Right renal pelvis (tissue), 4 donors: ENCODE measurements around the gene AIDA. TPM values are rescaled to one million over a fixed set of nuclear protein-coding genes. Genes with fewer than 3 reads are reported as not detected.
"Not testable (repeated sequence)": the region's sequence is repeated elsewhere in the genome, so short reads cannot be mapped to it uniquely, and the experiment has no call there.

Experiments used
- DNase-seq, 4 donors: peaks; one replicate each; pipeline ENCODE4 v3.0.0-alpha.2; 2013; ENCODE audit warnings: low read depth in 4 of 4, low spot score in 3 of 4, missing footprints in 1 of 4
- polyA plus RNA-seq, 4 donors: library from polyadenylated mRNA; unstranded; fragments of 120-200 nt; gene quantifications; one replicate each; pipeline ENCODE4 v1.2.1, GENCODE V29; 2013; ENCODE audit not compliant: insufficient read length in 4 of 4

The AIDA gene, protein sequence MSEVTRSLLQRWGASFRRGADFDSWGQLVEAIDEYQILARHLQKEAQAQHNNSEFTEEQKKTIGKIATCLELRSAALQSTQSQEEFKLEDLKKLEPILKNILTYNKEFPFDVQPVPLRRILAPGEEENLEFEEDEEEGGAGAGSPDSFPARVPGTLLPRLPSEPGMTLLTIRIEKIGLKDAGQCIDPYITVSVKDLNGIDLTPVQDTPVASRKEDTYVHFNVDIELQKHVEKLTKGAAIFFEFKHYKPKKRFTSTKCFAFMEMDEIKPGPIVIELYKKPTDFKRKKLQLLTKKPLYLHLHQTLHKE
- 10 to 100 TPM; 65.7 to 79.5 (median 77.6) TPM for polyA plus RNA-seq

DNA sequence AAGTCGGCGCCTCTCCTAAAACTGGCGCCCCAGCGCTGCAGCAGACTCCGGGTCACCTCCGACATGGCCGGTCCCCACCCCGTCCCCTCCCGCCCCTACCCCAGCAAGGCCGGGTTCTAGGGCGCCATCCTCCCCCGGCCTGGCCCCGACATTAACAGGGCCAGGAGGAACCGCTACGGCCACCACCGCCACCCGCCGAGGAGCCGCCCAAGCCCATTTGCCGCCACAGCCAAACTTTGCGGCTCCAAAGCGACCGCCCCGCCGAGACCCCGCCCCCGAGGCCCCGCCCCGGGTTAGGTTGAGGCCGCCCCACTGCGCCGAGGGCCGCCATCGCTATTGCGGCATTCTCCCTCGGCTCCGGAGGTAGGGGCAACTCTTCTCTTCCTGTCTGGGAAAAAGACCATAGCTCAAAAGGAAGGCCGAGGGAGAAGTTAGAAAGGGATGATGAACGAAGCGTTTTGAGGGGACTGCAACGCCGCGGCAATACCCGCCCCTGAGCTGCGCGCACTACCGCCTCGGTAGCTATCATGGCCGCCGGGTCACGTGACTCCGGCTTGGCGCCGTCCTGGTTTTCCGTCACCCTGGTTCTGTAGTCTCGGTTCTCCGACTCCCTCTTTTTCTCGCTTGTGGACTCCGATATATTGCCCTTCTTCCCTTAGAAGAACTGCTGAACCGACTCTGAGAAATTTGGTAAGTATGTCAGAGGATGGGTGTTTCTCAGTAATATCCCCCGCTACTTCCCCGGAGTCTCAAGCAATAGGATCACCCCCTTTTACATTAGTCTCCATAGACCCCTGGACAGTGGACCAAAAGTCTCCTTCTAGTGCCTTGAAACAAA lies at the start of gene AIDA, which contains the start of gene BROX:
Gene AIDA (minus strand): TSS at position 239 of the 838 bp plus-strand sequence. CDS start 174 bp downstream, at position 65.
Gene BROX (plus strand): TSS at position 312 of the 838 bp plus-strand sequence. CDS start 3,136 bp downstream, outside the sequence.
- DNase-seq = peak; percentile 80 to 90 (median 82)

- DNase-seq = no peak
These were observed 48.8 kb upstream of the AIDA start for GRCh38 chr1:222761083-222761482.

DNA sequence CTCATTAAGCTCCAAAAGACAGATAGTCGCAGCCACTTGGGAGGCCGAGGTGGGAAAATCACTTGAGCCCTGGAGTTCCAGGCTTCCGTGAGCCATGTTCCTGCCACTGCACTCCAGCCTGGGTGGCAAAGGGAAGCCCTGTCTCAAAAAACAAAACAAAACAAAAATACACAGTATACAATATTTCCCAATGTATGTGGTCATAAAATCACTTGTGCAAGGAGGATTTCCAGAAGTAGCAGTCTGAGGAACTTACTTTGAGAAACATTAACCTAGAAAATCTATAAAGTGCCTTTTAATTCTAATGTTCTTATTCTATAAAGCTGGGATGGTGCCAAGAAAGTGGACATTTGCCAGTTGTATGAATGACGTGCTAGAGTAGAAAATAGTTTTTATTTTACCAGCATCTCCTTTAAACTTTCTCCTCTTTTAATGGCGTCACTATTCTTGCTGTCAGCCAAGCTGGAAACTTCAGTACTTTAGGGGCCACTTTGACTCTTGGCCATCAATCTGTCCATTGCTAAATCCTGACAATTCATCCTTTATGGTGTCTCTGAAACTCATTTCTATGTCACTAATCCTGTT lies 47.3 kb upstream of the AIDA start:
- DNase-seq = no peak

DNA sequence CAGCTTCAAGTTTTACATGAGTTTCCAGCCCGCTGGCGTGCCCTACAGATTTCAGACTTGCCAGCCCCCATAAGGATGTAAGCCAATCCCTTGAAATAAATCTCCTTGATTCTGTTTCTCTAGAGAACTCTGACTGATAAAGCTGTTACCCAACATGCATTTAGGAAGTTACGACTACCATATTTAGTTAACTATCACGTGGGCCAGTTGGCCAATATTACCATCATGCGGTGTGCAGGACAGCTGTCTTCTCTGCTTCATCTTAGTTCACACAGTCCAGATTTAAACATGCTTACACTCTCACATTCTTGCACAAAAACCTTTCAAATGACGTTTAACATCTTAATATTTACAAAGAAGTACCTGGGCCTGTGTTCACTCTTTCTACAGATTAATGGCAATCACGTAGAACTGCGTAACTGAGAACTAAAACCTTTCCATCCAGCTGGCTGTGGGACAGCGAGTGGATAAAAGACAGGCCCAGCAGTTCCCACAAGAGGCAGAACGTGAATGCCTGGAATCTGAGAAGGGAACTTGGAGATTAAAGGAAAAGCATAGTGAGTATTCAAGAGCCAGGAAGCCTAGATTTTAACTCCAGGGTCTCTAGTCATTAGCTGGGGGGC lies 45.5 kb upstream of the AIDA start:
- no peak for DNase-seq

GRCh38 chr1:222754366-222755139 lies 42.3 kb upstream of the AIDA start:
- no peak for DNase-seq

DNA sequence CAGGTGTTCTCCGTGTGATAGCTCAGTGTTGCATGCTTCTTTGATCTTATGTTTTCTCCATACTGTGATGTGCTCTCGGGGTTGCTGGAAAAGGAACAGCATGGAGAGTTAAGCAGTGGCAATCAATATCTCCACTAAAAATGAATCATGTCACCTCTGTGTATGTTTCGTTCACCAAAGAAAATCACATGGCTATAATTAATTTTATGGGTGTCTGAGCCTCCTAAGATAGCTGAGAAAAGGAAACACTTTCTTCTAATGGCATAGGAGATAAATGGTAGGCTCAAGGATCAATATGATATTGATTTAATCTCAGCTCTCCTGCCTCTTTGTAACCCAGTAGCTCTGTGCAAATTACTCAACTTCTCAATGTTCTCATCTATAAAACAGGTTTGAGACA lies 39.0 kb upstream of the AIDA start:
- DNase-seq = no peak

GRCh38 chr1:222750651-222751050 lies 38.4 kb upstream of the AIDA start:
- DNase-seq = no peak

DNA sequence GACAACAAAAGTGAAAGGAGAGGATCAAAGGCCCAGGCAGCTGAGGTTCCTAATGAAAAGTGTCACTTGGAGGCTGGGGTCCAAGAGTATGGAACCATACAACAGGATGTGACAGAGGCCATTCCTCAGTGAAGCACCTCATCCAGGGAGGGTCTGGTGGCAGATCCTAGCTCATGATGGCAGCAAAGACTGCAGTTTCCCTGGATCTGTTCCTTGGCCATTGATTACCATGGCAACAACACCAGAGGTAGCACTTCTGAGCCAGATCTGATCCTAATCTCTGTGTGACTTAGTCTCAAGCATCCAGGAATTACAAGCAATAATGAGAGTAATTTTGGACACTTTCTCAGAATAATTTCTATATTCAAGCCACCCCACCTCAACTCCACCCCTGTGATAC lies 37.6 kb upstream of the AIDA start:
- DNase-seq = no peak

GRCh38 chr1:222741630-222742457 lies 29.6 kb upstream of the AIDA start:
- DNase-seq = not testable (repeated sequence)

GRCh38 chr1:222739929-222740328 lies 27.6 kb upstream of the AIDA start:
- DNase-seq = no peak

GRCh38 chr1:222739465-222739864 lies 27.2 kb upstream of the AIDA start:
- DNase-seq = no peak

- no peak for DNase-seq
These were observed 24.7 kb upstream of the AIDA start, which contains the start of gene FAM177B for GRCh38 chr1:222736972-222737371. Gene FAM177B (plus strand): TSS chr1:222737202. CDS start chr1:222746546, 9,344 bp downstream.

GRCh38 chr1:222736470-222736869 lies 24.2 kb upstream of the AIDA start:
- no peak for DNase-seq

- no peak for DNase-seq
These were observed 22.4 kb upstream of the AIDA start for GRCh38 chr1:222734740-222735139.

DNA sequence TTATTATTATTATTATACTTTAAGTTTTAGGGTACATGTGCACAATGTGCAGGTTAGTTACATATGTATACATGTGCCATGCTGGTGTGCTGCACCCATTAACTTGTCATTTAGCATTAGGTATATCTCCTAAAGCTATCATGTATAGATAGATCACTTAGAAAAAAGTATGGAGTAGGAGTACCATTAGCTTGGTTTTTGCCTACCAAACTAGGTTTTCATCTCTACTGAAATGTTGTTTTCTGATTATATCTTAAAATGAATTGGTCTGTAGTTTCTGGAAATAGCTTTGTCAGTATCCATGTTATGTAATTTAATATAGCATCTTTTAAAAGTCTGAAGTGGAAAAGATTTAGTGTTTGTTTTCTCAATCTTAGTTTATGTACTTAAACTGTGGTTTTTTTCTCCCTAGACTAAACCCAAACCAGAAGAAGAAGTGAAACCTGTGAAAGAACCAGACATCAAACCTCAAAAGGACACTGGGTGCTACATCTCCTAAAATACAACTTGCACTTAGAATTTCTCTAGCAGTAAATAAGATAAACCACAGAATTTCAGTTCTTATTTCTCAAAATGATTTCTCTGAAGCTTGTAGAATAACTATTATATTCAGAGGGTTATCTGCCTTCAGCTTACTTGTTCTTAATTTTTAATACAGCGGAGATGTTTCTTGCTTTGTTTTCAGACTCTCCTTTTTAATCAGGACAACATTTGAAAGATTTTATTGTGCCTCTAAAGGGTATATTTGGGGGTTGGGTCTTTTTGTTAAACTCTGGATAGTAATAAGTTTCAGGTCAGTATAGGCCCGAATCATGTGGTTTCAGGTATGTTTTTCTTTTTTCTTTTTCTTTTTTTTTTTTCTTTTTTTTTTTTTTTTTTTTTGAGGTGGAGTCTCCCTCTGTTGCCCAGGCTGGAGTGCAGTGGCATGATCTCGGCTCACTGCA lies 20.2 kb upstream of the AIDA start:
- no peak for DNase-seq

- no peak for DNase-seq
These were observed 18.6 kb upstream of the AIDA start for GRCh38 chr1:222730866-222731265.

- no peak for DNase-seq
These were observed 16.5 kb upstream of the AIDA start for GRCh38 chr1:222728746-222729145.

- DNase-seq = no peak
These were observed 4.1 kb upstream of the AIDA start for GRCh38 chr1:222716393-222716792.
